ENCODE results near the gene SRMS. TPM values are rescaled to one million over a fixed set of nuclear protein-coding genes. Genes with fewer than 3 reads are reported as not detected.

Gene SRMS
- total RNA-seq, 1 donor from 2014 or later = not detected

DNA sequence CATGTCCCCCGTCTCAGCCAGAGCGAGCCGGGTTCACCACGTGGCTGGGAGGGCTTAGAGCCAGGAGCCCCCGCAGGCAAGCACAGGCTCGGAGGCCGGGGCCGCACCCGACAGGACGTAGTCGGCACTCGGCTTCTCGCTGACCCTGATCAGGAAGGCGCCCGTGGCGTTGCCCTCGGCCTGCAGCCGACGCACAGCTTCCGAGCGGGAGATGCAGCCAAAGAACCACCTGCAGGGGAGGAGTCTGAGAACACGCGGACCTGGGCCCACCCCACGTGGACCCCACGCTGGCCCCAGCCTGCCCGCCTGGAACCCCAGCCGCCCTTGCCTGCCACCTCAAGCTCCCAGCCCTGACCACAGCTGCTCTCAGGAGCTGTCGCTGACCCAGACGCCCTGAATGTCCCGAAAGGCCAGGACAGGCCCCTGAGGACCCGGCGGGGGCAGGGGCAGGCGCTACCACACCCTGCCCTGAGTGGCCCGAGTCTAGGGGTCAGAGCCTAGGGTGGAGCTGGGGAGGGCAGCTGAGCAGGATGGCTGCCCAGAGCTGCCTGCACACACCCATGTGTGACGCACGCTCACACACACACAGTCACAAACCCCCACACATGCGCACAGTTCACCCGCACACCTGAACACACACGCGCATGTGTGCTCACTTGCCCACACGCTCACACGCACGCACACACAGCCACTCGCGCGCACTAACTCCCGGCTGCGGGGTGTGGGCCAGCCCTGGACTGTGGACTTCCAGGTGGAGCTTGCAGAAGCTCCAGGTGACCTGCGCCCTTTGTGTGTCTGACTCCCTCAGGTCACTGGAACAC is 12.5 kb downstream of the SRMS start:
- peaks cover 3% of the 10 kb centered on the region for H3K4me1 Mint-ChIP-seq (ENCODE audit: low read depth)
- TF ChIP-seq, protein P1, sequence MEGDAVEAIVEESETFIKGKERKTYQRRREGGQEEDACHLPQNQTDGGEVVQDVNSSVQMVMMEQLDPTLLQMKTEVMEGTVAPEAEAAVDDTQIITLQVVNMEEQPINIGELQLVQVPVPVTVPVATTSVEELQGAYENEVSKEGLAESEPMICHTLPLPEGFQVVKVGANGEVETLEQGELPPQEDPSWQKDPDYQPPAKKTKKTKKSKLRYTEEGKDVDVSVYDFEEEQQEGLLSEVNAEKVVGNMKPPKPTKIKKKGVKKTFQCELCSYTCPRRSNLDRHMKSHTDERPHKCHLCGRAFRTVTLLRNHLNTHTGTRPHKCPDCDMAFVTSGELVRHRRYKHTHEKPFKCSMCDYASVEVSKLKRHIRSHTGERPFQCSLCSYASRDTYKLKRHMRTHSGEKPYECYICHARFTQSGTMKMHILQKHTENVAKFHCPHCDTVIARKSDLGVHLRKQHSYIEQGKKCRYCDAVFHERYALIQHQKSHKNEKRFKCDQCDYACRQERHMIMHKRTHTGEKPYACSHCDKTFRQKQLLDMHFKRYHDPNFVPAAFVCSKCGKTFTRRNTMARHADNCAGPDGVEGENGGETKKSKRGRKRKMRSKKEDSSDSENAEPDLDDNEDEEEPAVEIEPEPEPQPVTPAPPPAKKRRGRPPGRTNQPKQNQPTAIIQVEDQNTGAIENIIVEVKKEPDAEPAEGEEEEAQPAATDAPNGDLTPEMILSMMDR (IDR thresholded peaks at IDR 0.05; ENCODE audit: unreplicated experiment) = no peak
- no peaks in the 10 kb centered on the region for H3K9me3 Mint-ChIP-seq (ENCODE audit: low read depth)
- H3K36me3 Mint-ChIP-seq (ENCODE audit: insufficient read depth) = no peaks in the 10 kb centered on the region
- no peaks in the 10 kb centered on the region for H3K27me3 Mint-ChIP-seq
- H3K4me3 Mint-ChIP-seq (ENCODE audit: low read depth) = no peak overlapping the region
- DNase-seq (ENCODE audit: low spot score, unreplicated experiment) = no peak
- H3K27ac Mint-ChIP-seq = peak overlapping the region; percentile 73

DNA sequence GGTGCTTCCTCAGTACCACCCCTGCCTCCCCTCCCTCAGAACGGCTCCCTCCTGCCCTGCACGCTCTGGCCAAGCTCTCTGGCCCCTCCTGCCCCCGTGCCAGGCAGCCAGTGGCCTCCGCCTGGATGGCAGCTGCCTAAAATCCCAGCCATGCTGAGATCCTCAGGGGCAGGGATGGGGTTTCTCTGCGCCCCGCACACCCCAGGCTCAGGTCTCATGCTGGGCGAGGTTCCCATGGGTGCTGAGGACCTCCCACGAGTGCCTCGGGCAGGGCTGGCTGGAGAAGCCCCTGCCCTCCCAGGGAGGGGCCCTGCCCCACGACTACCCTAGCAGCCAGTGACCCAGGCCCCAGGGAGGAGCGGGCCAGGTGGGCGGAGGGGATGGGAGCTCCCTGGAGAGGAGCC is 13.1 kb downstream of the SRMS start:
- TF ChIP-seq, protein P1 (IDR thresholded peaks at IDR 0.05; ENCODE audit: unreplicated experiment) = no peak
- H3K36me3 Mint-ChIP-seq (ENCODE audit: insufficient read depth) = no peaks in the 10 kb centered on the region
- H3K27ac Mint-ChIP-seq = no peak overlapping the region
- DNase-seq (ENCODE audit: low spot score, unreplicated experiment) = no peak
- no peak overlapping the region for H3K4me3 Mint-ChIP-seq (ENCODE audit: low read depth)
- H3K4me1 Mint-ChIP-seq (ENCODE audit: low read depth) = peaks cover 3% of the 10 kb centered on the region
- H3K9me3 Mint-ChIP-seq (ENCODE audit: low read depth) = no peaks in the 10 kb centered on the region
- H3K27me3 Mint-ChIP-seq = no peaks in the 10 kb centered on the region

DNA sequence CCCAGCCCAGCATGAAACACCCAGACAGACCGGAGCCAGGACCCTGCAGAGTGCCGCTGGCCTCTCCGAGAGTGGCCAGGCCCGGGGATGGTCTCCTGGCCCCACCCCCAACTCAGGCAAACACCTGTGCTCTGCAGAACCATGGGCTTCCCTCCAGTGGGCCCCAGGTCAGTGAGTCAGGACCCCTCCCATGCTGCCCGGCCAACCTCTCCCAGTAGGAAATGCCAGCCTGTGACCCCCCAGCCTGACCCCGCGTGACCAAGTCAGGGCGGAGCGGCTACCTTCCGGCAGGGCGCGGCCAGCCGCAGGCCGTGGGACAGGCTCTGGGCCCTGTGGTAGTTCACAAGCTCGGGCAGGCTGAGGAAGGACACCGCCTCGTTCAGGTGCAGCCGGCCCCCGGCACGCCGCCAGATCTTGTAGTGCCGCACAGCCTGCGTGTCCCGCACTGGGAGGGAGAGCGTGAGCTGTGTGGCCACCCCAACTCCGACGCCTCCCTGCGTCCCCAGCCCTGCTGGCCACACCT is 13.6 kb downstream of the SRMS start:
- H3K4me1 Mint-ChIP-seq (ENCODE audit: low read depth) = peaks cover 3% of the 10 kb centered on the region
- H3K36me3 Mint-ChIP-seq (ENCODE audit: insufficient read depth) = no peaks in the 10 kb centered on the region
- no peaks in the 10 kb centered on the region for H3K9me3 Mint-ChIP-seq (ENCODE audit: low read depth)
- TF ChIP-seq, protein P1 (IDR thresholded peaks at IDR 0.05; ENCODE audit: unreplicated experiment) = no peak
- no peak overlapping the region for H3K4me3 Mint-ChIP-seq (ENCODE audit: low read depth)
- no peak for DNase-seq (ENCODE audit: low spot score, unreplicated experiment)
- no peaks in the 10 kb centered on the region for H3K27me3 Mint-ChIP-seq
- no peak overlapping the region for H3K27ac Mint-ChIP-seq

DNA sequence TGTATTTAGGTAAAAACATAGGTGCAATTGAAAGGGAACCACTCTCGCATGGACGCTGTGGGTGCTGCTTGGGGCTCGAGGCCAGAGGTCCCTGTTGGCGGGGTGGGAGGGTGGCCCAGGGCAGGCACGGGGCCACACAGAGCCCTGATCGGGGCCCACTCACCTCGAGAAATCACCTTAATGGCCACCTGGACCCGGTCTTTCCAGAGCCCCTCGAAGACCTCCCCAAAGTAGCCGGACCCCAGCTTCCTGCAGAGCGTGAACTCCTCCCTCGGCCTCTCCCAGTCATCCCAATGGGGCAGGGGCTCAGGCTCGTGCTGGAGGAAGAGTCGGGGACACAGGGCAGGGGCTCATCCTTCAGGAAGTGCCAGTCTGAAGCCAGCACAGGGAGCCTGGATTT is 14.2 kb downstream of the SRMS start:
- TF ChIP-seq, protein P1 (IDR thresholded peaks at IDR 0.05; ENCODE audit: unreplicated experiment) = no peak
- Mint-ChIP-seq H3K4me1 (ENCODE audit: low read depth) (peaks cover 3% of the 10 kb centered on the region), H3K27me3 (no peaks in the 10 kb centered on the region), H3K4me3 (ENCODE audit: low read depth) (no peak overlapping the region), H3K27ac (no peak overlapping the region), H3K36me3 (ENCODE audit: insufficient read depth) (no peaks in the 10 kb centered on the region), H3K9me3 (ENCODE audit: low read depth) (no peaks in the 10 kb centered on the region)
- no peak for DNase-seq (ENCODE audit: low spot score, unreplicated experiment)

DNA sequence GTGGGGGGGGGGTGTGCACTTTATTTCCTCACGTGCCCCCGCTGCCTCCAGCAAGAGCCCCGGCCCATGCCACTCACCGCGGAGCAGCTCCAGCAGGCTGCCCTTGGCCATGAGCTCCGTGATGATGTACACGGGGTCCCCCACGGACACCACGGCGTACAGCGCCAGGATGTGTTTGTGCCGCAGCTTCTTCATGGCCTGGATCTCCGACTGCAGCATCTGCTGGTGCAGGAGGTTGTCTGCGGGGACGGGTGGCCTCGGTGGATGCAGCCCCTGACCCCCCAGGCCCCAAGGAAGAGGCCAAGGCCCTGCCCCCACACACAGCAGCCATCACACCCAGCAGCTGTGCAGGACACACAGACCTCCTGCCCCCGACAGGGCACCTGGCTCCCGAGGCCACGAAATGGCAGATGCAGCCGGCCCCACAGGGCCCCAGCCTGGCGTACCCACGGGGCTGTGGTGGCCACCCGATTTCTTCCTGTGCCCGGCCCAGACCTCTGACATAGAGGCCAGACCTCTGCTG is 15.0 kb downstream of the SRMS start:
- H3K4me3 Mint-ChIP-seq (ENCODE audit: low read depth) = no peak overlapping the region
- H3K4me1 Mint-ChIP-seq (ENCODE audit: low read depth) = peaks cover 3% of the 10 kb centered on the region
- H3K9me3 Mint-ChIP-seq (ENCODE audit: low read depth) = no peaks in the 10 kb centered on the region
- no peaks in the 10 kb centered on the region for H3K36me3 Mint-ChIP-seq (ENCODE audit: insufficient read depth)
- TF ChIP-seq, protein P1 (IDR thresholded peaks at IDR 0.05; ENCODE audit: unreplicated experiment) = no peak
- H3K27ac Mint-ChIP-seq = no peak overlapping the region
- DNase-seq (ENCODE audit: low spot score, unreplicated experiment) = peak; percentile 9
- H3K27me3 Mint-ChIP-seq = no peaks in the 10 kb centered on the region
